SK-N-SH treated with all-trans-retinoic acid at 6 μM for 48 hours (cell line): Measurements from ENCODE around the gene RAPSN.

Experiments used
- POU6F1 ChIP-seq: fragments of 250-450 bp; sonication (Bioruptor Pico); IDR thresholded peaks from 2 replicates; pipeline ENCODE4 v1.8.0; 2021; ENCODE audit warnings: low read depth, mild to moderate bottlenecking, moderate library complexity, borderline replicate concordance
- PPARA ChIP-seq: fragments of 250-450 bp; sonication (Bioruptor Pico); IDR thresholded peaks from 2 replicates; pipeline ENCODE4 v1.5.0; 2020; ENCODE audit warnings: mild to moderate bottlenecking, borderline replicate concordance

- no peak for TF ChIP-seq POU6F1 (CRISPR knock-in tag)
- no peak for TF ChIP-seq PPARA
Measured at GRCh38 chr11:47437218-47437745, 11.7 kb downstream of the RAPSN start.
